Left lung (tissue), 10 donors: ENCODE measurements around the gene ATXN1. TPM values are rescaled to one million over a fixed set of nuclear protein-coding genes. Genes with fewer than 3 reads are reported as not detected.

Experiments used
- ATAC-seq: fragments of 200-7000 bp; cut with Tn5 transposase; one replicate; pipeline ENCODE4 v1.9.1; 2020; ENCODE audit warnings: moderate library complexity
- DNase-seq, 4 donors: peaks; one replicate each; pipeline ENCODE4 v3.0.0-alpha.2; 2013 to 2020
- H3K27ac ChIP-seq, 2 donors: fragments of 200-600 bp; sonication (generic) in 1 of 2; one replicate each; pipeline versions ENCODE4 v1.5.0 to v1.8.0; 2020 to 2021
- H3K27me3 ChIP-seq, 2 donors: fragments of 200-600 bp; sonication (generic) in 1 of 2; one replicate each; pipeline versions ENCODE4 v1.5.0 to v1.8.0; 2020 to 2021
- H3K36me3 ChIP-seq, 2 donors: fragments of 200-600 bp; sonication (generic) in 1 of 2; one replicate each; pipeline versions ENCODE4 v1.5.0 to v1.8.0; 2020 to 2021
- H3K4me1 ChIP-seq, 2 donors: fragments of 200-600 bp; one replicate each; pipeline ENCODE4 v1.8.0; 2021
- H3K4me3 ChIP-seq, 2 donors: fragments of 200-600 bp; sonication (generic) in 1 of 2; one replicate each; pipeline versions ENCODE4 v1.5.0 to v1.8.0; 2020 to 2021; ENCODE audit warnings: mild to moderate bottlenecking in 1 of 2
- H3K9me3 ChIP-seq, 2 donors: fragments of 200-600 bp; sonication (generic) in 1 of 2; one replicate each; pipeline versions ENCODE4 v1.5.0 to v1.8.0; 2020 to 2021
- intact Hi-C, 2 donors: fragments of 100-400 bp; cut with DNase I; formaldehyde crosslinking; loops; one replicate each; pipeline versions ENCODE4 v1.11.2 to v1.14.2; 2022
- polyA plus RNA-seq, 6 donors: library from polyadenylated mRNA; unstranded; fragments of 120-200 nt; gene quantifications; one replicate each; pipeline ENCODE4 v1.2.1, GENCODE V29; 2013; ENCODE audit not compliant: insufficient read length in 6 of 6
- total RNA-seq, 2 donors: library from RNA; stranded (reverse); fragmentation: NEBNext Ultra II Directional; extraction: Animal tissue kit (Norgen Biotek cat#: 25700); gene quantifications; one replicate each; pipeline ENCODE4 v1.2.1, GENCODE V29; 2021
- TF ChIP-seq, protein P1 (sequence below), 2 donors: fragments of 200-600 bp; sonication (generic) in 1 of 2; IDR thresholded peaks; one replicate each; pipeline versions ENCODE4 v1.5.0 to v1.8.0; 2021; ENCODE audit warnings: antibody characterized with exemption in 2 of 2
- donor health status: DM: no; HTN: yes; CAD: no.
- donor health status: DM: no; HTN: no; CAD: no.

The ATXN1 gene
- total and polyA plus RNA-seq, 8 donors, result 23.3 to 67.4 (median 27.3) TPM

DNA sequence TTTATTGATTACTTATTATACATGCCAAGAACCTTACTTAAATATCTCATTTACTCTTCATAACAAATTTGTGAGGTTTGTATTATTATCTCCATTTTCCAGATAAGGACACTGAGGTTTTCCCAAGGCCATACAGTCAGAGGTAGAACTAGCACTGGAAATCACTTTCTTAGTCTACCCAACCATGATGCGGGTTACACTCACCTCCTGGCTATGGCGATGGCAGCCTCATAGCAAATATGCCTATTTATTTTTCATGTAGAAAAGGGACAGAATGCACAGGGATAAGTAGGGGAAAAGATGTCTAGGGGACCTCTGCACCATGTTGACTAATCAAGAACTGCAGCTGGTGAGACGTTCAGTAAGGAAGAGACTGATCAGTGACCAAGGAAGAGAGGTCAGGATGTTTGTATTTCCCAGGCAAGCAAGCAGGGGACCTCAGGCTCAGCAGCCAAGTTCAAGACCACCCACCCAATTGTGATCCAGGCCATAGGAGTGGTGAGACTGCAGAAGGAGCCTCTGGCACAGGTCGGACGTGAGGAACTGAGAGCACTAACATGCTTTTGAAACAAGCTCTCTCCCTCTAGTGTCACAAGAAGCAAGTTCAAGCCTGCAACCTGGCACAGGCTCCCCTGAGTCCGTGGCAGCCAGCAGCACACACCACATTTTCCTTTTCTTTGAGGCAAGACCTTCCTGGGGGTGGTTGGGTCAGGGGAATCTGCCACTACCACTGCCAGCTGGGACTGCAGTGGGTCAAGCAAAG, 425.0 kb downstream of the ATXN1 start:
- no peak overlapping the region for H3K27ac ChIP-seq
- no peaks in the 10 kb centered on the region for H3K36me3 ChIP-seq
- intact Hi-C loops, result loop anchor here (5.0 to 10.0 kb wide), 4 partner anchors 76 to 429 kb away; partner anchors contain the start of gene ATXN1 (in 2 of the 2)
- H3K9me3 ChIP-seq, result no peaks in the 10 kb centered on the region
- no peak overlapping the region for H3K4me3 ChIP-seq
- TF ChIP-seq, protein P1, sequence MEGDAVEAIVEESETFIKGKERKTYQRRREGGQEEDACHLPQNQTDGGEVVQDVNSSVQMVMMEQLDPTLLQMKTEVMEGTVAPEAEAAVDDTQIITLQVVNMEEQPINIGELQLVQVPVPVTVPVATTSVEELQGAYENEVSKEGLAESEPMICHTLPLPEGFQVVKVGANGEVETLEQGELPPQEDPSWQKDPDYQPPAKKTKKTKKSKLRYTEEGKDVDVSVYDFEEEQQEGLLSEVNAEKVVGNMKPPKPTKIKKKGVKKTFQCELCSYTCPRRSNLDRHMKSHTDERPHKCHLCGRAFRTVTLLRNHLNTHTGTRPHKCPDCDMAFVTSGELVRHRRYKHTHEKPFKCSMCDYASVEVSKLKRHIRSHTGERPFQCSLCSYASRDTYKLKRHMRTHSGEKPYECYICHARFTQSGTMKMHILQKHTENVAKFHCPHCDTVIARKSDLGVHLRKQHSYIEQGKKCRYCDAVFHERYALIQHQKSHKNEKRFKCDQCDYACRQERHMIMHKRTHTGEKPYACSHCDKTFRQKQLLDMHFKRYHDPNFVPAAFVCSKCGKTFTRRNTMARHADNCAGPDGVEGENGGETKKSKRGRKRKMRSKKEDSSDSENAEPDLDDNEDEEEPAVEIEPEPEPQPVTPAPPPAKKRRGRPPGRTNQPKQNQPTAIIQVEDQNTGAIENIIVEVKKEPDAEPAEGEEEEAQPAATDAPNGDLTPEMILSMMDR (IDR thresholded peaks at IDR 0.05), result no peak
- peak in 1 of 4 donors; percentile 18 for DNase-seq
- peaks cover 4 to 59% of the 10 kb centered on the region in 2 donors for H3K4me1 ChIP-seq
- H3K27me3 ChIP-seq, result no peaks in the 10 kb centered on the region
- ATAC-seq, result no peak

DNA sequence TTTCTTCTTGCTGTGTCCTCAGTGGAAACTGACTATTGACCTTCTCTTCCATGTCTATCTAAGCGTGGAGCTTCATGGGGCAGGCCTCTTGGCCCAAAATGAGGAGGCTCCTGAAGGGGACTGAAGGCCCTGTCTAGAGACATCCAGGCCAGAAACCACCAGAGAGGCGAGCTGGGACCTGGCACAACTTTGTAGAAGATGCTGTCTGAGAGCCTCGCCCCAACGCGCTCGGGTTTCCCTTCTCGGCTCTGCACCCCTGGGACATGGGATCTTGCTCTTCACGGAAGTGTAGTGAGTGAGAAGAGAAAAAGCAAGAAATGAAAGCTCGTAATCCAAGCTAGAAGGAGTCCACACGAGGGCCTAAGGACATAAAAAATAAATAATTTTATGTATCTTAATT, 426.1 kb downstream of the ATXN1 start:
- intact Hi-C loops, result loop anchor here (5.0 to 10.0 kb wide), 4 partner anchors 77 to 430 kb away; partner anchors contain the start of gene ATXN1 (in 2 of the 2)
- Histone ChIP-seq H3K36me3 (no peaks in the 10 kb centered on the region), H3K4me1 (peaks cover 4 to 59% of the 10 kb centered on the region in 2 donors), H3K9me3 (no peaks in the 10 kb centered on the region), H3K27me3 (no peaks in the 10 kb centered on the region), H3K4me3 (no peak overlapping the region), H3K27ac (peak overlapping the region; percentile 16 to 29)
- no peak for ATAC-seq
- peak in 1 of 4 donors; percentile 26 for DNase-seq
- TF ChIP-seq, protein P1 (IDR thresholded peaks at IDR 0.05), result no peak

DNA sequence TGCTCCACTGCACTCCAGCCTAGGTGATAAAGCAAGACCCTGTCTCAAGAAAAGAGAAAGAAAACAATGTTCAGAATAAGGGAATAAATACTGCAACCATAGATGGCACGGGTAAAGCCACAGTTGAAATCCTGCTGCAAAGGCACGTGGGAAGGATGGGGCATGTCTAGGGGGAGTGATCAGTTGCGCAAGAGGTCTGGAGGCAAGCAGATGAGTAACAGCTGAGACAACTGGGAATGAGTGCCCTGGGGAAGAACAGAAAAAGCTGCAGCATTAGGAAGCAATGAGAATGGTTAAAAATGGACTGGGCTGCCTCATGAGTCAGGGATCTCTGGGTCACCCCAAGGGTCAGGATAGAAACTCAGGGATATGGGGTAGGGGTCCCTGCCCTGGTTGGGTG, 426.6 kb downstream of the ATXN1 start:
- Histone ChIP-seq H3K27ac (peak overlapping the region; percentile 16 to 29), H3K27me3 (no peaks in the 10 kb centered on the region), H3K4me3 (no peak overlapping the region), H3K36me3 (no peaks in the 10 kb centered on the region), H3K9me3 (no peaks in the 10 kb centered on the region), H3K4me1 (peaks cover 4 to 59% of the 10 kb centered on the region in 2 donors)
- ATAC-seq (peak; percentile 38), DNase-seq (peak in 2 of 4 donors; percentile 60 to 78)
- intact Hi-C loops, result loop anchor here (5.0 to 10.0 kb wide), 4 partner anchors 78 to 430 kb away; partner anchors contain the start of gene ATXN1 (in 2 of the 2)
- TF ChIP-seq, protein P1 (IDR thresholded peaks at IDR 0.05), result no peak

DNA sequence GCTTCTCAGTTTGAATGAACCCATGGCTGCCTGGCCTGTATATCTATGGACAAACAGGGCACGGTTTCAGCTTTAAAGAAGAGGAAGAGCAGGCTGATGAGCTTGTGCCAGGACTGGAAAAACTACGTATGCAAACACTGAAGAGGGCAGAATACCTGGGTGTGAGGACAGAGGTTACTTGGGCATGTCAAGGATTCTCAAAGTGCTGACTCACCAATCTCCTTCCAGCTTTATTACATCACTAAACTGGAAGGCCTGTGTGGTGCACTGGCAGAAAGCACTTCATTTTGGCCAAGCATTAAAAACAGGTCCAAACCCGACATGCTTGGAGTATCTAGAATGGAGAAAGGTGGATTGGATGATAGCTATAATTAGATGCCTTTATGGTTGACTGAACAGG, 427.7 kb downstream of the ATXN1 start:
- H3K36me3 ChIP-seq, result no peaks in the 10 kb centered on the region
- no peaks in the 10 kb centered on the region for H3K9me3 ChIP-seq
- H3K4me3 ChIP-seq, result no peak overlapping the region
- intact Hi-C loops, result loop anchor here (10.0 kb wide), 2 partner anchors 171 to 431 kb away; partner anchors contain the start of gene ATXN1 (in 1 of the 2)
- DNase-seq (no peak), ATAC-seq (peak; percentile 52)
- H3K27ac ChIP-seq, result no peak overlapping the region
- peaks cover 4 to 52% of the 10 kb centered on the region in 2 donors for H3K4me1 ChIP-seq
- TF ChIP-seq, protein P1 (IDR thresholded peaks at IDR 0.05), result no peak
- H3K27me3 ChIP-seq, result no peaks in the 10 kb centered on the region

DNA sequence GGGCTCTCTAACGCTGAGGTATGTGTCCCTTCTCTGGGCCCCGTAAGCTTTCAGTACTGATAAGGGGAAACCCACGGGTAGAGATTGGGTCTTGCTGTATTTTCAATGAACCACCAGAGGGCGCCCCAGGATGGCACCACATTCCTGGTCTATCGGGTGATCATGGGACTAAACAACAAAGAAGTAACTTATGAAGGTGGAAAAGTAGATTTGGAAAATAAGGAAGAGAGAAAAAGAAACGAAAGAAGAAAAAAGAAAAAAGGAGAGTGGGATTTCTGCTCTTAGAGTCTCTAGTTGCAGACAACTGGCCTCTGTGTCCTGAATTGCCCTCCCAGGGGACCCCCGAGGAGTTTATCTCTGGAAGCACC, 429.1 kb downstream of the ATXN1 start:
- Histone ChIP-seq H3K4me3 (no peak overlapping the region), H3K4me1 (peaks cover 4 to 44% of the 10 kb centered on the region in 2 donors), H3K9me3 (no peaks in the 10 kb centered on the region), H3K27ac (no peak overlapping the region), H3K36me3 (peaks cover 0 to 10% of the 10 kb centered on the region in 2 donors), H3K27me3 (no peaks in the 10 kb centered on the region)
- ATAC-seq, result peak; percentile 93
- intact Hi-C loops, result loop anchor here (10.0 kb wide), 2 partner anchors 173 to 433 kb away; partner anchors contain the start of gene ATXN1 (in 1 of the 2)
- TF ChIP-seq, protein P1 (IDR thresholded peaks at IDR 0.05), result peak; percentile 81 to 95
- peak in 3 of 4 donors; percentile 67 to 83 (median 78) for DNase-seq
